ENCODE results near the gene SPIRE2. TPM values are rescaled to one million over a fixed set of nuclear protein-coding genes. Genes with fewer than 3 reads are reported as not detected.

The SPIRE2 gene
- total and polyA plus RNA-seq, 2 of the 13 experiments (the other 11 are each of a cell fraction or from before 2014, with no cell fraction given) = 13.3 to 37.5 TPM

DNA sequence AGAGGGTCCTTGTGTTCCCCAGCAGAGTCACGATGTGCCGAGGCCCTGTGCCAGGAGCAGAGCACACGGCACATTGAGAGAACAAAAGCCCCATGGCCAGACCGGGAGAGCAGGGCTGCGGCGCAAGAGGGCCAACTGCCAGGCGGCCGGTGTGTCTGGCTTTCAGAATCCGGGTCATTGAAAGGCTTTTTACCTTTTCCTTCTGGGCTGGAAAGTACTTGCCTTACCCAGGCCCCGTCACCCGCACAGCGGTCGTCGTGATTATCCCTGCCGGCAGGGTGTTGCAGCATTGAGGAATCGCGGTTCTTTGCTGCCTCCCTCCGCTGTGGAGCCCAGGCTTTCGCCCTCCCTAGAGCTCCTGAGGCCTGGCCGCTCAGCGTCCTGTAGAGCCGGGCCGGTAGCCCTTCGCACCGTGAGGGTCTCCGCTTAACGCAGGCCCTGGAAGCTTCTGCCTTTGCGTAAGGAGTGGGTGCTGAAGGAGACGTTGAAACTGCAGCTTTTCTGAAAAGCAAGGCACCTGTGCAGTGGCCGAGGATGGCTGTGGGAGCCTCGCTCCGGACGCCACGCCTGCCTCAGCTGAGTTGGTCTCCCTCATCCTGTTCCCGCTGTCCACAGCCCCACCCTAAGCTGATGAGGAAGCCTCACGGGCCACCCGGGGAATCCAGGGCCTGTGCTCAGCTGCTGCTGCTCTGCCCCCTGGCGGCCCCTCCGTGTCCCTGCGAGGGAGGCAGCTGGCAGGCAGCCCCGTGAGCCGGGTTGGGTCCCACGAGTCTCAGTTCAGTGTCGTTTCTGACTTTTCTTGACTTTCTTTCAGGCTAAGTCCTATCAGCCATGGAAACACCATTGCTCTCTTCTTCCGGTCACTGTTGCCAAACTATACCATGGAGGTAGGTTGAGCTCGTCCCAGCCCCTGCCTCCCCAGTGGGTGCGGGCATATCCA, 81.8 kb downstream of the SPIRE2 start (continued):
- TF ChIP-seq KLF16 (CRISPR knock-in tag; IDR thresholded peaks at IDR 0.05) (0 out of 4 replicates have a peak, but pooled peaks of 1 of the 2 experiments have one; percentile 31), HHEX (CRISPR knock-in tag; IDR thresholded peaks at IDR 0.05) (no peak), MATR3 (CRISPR knock-in tag; IDR thresholded peaks at IDR 0.05) (no peak), SAP130 (CRISPR knock-in tag; IDR thresholded peaks at IDR 0.05; ENCODE audit: low read depth) (peak; percentile 30; the same call in 1 of the 2 replicates), ATF7 (IDR thresholded peaks at IDR 0.05) (no peak), ATF7 (CRISPR knock-in tag; IDR thresholded peaks at IDR 0.05) (no peak), ZFP36L1 (CRISPR knock-in tag; IDR thresholded peaks at IDR 0.05) (no peak), PRPF4 (IDR thresholded peaks at IDR 0.05; ENCODE audit: low read depth, low read length, poor library complexity, severe bottlenecking) (no peak), NPAS2 (CRISPR knock-in tag; IDR thresholded peaks at IDR 0.05; ENCODE audit: borderline replicate concordance) (no peak), IKZF1 (IDR thresholded peaks at IDR 0.05) (no peak), IKZF4 (CRISPR knock-in tag; IDR thresholded peaks at IDR 0.05; ENCODE audit: borderline replicate concordance, low read depth, not compliant biosample characterization) (no peak), ZNF562 (CRISPR knock-in tag; IDR thresholded peaks at IDR 0.05; ENCODE audit: borderline replicate concordance) (no peak), SALL2 (CRISPR knock-in tag; IDR thresholded peaks at IDR 0.05) (peak; percentile 36; the same call in 1 of the 2 replicates), RCOR2 (CRISPR knock-in tag; IDR thresholded peaks at IDR 0.05) (no peak), ZNF260 (CRISPR knock-in tag; IDR thresholded peaks at IDR 0.05; ENCODE audit: borderline replicate concordance, low read depth) (no peak), ZNF792 (CRISPR knock-in tag; IDR thresholded peaks at IDR 0.05) (no peak), ZNF569 (CRISPR knock-in tag; IDR thresholded peaks at IDR 0.05; ENCODE audit: borderline replicate concordance) (no peak), ZNF83 (CRISPR knock-in tag; IDR thresholded peaks at IDR 0.05; ENCODE audit: borderline replicate concordance) (no peak)
- TF ChIP-seq, protein P1, sequence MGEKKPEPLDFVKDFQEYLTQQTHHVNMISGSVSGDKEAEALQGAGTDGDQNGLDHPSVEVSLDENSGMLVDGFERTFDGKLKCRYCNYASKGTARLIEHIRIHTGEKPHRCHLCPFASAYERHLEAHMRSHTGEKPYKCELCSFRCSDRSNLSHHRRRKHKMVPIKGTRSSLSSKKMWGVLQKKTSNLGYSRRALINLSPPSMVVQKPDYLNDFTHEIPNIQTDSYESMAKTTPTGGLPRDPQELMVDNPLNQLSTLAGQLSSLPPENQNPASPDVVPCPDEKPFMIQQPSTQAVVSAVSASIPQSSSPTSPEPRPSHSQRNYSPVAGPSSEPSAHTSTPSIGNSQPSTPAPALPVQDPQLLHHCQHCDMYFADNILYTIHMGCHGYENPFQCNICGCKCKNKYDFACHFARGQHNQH (CRISPR knock-in tag; IDR thresholded peaks at IDR 0.05) = peak; percentile 57; the same call in 1 of the 2 replicates
- TF ChIP-seq, protein P2, sequence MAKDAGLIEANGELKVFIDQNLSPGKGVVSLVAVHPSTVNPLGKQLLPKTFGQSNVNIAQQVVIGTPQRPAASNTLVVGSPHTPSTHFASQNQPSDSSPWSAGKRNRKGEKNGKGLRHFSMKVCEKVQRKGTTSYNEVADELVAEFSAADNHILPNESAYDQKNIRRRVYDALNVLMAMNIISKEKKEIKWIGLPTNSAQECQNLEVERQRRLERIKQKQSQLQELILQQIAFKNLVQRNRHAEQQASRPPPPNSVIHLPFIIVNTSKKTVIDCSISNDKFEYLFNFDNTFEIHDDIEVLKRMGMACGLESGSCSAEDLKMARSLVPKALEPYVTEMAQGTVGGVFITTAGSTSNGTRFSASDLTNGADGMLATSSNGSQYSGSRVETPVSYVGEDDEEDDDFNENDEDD (CRISPR knock-in tag; IDR thresholded peaks at IDR 0.05; ENCODE audit: borderline replicate concordance) = peak; percentile 53; the same call in 1 of the 2 replicates
- TF ChIP-seq, protein P3, sequence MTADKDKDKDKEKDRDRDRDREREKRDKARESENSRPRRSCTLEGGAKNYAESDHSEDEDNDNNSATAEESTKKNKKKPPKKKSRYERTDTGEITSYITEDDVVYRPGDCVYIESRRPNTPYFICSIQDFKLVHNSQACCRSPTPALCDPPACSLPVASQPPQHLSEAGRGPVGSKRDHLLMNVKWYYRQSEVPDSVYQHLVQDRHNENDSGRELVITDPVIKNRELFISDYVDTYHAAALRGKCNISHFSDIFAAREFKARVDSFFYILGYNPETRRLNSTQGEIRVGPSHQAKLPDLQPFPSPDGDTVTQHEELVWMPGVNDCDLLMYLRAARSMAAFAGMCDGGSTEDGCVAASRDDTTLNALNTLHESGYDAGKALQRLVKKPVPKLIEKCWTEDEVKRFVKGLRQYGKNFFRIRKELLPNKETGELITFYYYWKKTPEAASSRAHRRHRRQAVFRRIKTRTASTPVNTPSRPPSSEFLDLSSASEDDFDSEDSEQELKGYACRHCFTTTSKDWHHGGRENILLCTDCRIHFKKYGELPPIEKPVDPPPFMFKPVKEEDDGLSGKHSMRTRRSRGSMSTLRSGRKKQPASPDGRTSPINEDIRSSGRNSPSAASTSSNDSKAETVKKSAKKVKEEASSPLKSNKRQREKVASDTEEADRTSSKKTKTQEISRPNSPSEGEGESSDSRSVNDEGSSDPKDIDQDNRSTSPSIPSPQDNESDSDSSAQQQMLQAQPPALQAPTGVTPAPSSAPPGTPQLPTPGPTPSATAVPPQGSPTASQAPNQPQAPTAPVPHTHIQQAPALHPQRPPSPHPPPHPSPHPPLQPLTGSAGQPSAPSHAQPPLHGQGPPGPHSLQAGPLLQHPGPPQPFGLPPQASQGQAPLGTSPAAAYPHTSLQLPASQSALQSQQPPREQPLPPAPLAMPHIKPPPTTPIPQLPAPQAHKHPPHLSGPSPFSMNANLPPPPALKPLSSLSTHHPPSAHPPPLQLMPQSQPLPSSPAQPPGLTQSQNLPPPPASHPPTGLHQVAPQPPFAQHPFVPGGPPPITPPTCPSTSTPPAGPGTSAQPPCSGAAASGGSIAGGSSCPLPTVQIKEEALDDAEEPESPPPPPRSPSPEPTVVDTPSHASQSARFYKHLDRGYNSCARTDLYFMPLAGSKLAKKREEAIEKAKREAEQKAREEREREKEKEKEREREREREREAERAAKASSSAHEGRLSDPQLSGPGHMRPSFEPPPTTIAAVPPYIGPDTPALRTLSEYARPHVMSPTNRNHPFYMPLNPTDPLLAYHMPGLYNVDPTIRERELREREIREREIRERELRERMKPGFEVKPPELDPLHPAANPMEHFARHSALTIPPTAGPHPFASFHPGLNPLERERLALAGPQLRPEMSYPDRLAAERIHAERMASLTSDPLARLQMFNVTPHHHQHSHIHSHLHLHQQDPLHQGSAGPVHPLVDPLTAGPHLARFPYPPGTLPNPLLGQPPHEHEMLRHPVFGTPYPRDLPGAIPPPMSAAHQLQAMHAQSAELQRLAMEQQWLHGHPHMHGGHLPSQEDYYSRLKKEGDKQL (CRISPR knock-in tag; IDR thresholded peaks at IDR 0.05; ENCODE audit: low read depth) = no peak
- TF ChIP-seq, protein P4, sequence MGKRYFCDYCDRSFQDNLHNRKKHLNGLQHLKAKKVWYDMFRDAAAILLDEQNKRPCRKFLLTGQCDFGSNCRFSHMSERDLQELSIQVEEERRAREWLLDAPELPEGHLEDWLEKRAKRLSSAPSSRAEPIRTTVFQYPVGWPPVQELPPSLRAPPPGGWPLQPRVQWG (CRISPR knock-in tag; IDR thresholded peaks at IDR 0.05; ENCODE audit: borderline replicate concordance, low read depth) = no peak

All from HepG2 (cell line).